ENCODE data around the gene MAP2K6.

MAP2K6 gene

GRCh38 chr17:69417545-69418483, 3.3 kb downstream of the MAP2K6 start:
- peaks cover 5% of the 10 kb centered on the region for H3K4me1 ChIP-seq (ENCODE audit: control insufficient read depth, low read depth, low read length)
- H3K23ac ChIP-seq (ENCODE audit: low read length), result no peak overlapping the region
- no peak overlapping the region for H2BK120ac ChIP-seq (ENCODE audit: low read depth, low read length)
- H2BK5ac ChIP-seq (ENCODE audit: low read length), result no peak overlapping the region
- H3K4ac ChIP-seq (ENCODE audit: low read depth, low read length), result no peak overlapping the region
- DNase-seq, result no peak
- H3K36me3 ChIP-seq (ENCODE audit: control insufficient read depth, insufficient read depth, low read length), result no peaks in the 10 kb centered on the region
- H3K79me2 ChIP-seq (ENCODE audit: control insufficient read depth, insufficient read depth, low read length), result no peaks in the 10 kb centered on the region
- peak overlapping the region; percentile 51 for H3K18ac ChIP-seq (ENCODE audit: low read length)
- H3K56ac ChIP-seq (ENCODE audit: low read length), result peak overlapping the region; percentile 9
- H3K9ac ChIP-seq (ENCODE audit: low read length), result peak overlapping the region; percentile 10
- H3K4me2 ChIP-seq (ENCODE audit: low read length), result no peak overlapping the region
- H3K27me3 ChIP-seq (ENCODE audit: insufficient read depth, low read length, poor library complexity), result no peaks in the 10 kb centered on the region
- H4K8ac ChIP-seq (ENCODE audit: low read depth, low read length), result no peak overlapping the region
- no peak overlapping the region for H2AK5ac ChIP-seq (ENCODE audit: low read length)
- H2BK15ac ChIP-seq (replicated peaks; ENCODE audit: low read depth), result peak overlapping the region; percentile 74
- WGBS (ENCODE audit: extremely low coverage, insufficient coverage, low lambda C conversion rate), result no CpG with 5 or more reads among the region's 5 CpGs
- H4K5ac ChIP-seq (ENCODE audit: low read length), result no peak overlapping the region
- H3K79me1 ChIP-seq (ENCODE audit: low read length), result no peaks in the 10 kb centered on the region
- no peak overlapping the region for H3K4me3 ChIP-seq (ENCODE audit: low read length)
- H3K27ac ChIP-seq (ENCODE audit: low read depth, low read length), result no peak overlapping the region

GRCh38 chr17:69418535-69418934, 4.0 kb downstream of the MAP2K6 start:
- no peak overlapping the region for H3K4me3 ChIP-seq (ENCODE audit: low read length)

GRCh38 chr17:69423450-69423849, 9.0 kb downstream of the MAP2K6 start:
- no peaks in the 10 kb centered on the region for H3K36me3 ChIP-seq (ENCODE audit: control insufficient read depth, insufficient read depth, low read length)

More at GRCh38 chr17:69418535-69418934, 4.0 kb downstream of the MAP2K6 start:
- H3K56ac ChIP-seq (ENCODE audit: low read length), result no peak overlapping the region
- H2BK15ac ChIP-seq (replicated peaks; ENCODE audit: low read depth), result no peak overlapping the region
- H2AK5ac ChIP-seq (ENCODE audit: low read length), result no peak overlapping the region
- DNase-seq, result no peak
- H3K4me2 ChIP-seq (ENCODE audit: low read length), result no peak overlapping the region
- H4K5ac ChIP-seq (ENCODE audit: low read length), result no peak overlapping the region
- no peak overlapping the region for H4K8ac ChIP-seq (ENCODE audit: low read depth, low read length)
- H3K18ac ChIP-seq (ENCODE audit: low read length), result no peak overlapping the region
- H3K27me3 ChIP-seq (ENCODE audit: insufficient read depth, low read length, poor library complexity), result no peaks in the 10 kb centered on the region
- H2BK5ac ChIP-seq (ENCODE audit: low read length), result no peak overlapping the region
- H3K4me1 ChIP-seq (ENCODE audit: control insufficient read depth, low read depth, low read length), result peaks cover 5% of the 10 kb centered on the region
- H3K36me3 ChIP-seq (ENCODE audit: control insufficient read depth, insufficient read depth, low read length), result no peaks in the 10 kb centered on the region
- no peak overlapping the region for H3K23ac ChIP-seq (ENCODE audit: low read length)
- H3K4ac ChIP-seq (ENCODE audit: low read depth, low read length), result no peak overlapping the region
- no CpG with 5 or more reads among the region's 2 CpGs for WGBS (ENCODE audit: extremely low coverage, insufficient coverage, low lambda C conversion rate)
- no peak overlapping the region for H3K9ac ChIP-seq (ENCODE audit: low read length)
- no peak overlapping the region for H2BK120ac ChIP-seq (ENCODE audit: low read depth, low read length)
- H3K79me1 ChIP-seq (ENCODE audit: low read length), result no peaks in the 10 kb centered on the region
- H3K79me2 ChIP-seq (ENCODE audit: control insufficient read depth, insufficient read depth, low read length), result no peaks in the 10 kb centered on the region
- no peak overlapping the region for H3K27ac ChIP-seq (ENCODE audit: low read depth, low read length)

GRCh38 chr17:69424287-69425041, 10.0 kb downstream of the MAP2K6 start:
- H3K36me3 ChIP-seq (ENCODE audit: control insufficient read depth, insufficient read depth, low read length), result no peaks in the 10 kb centered on the region
- no CpG with 5 or more reads among the region's 8 CpGs for WGBS (ENCODE audit: extremely low coverage, insufficient coverage, low lambda C conversion rate)

More at GRCh38 chr17:69423450-69423849, 9.0 kb downstream of the MAP2K6 start:
- Histone ChIP-seq H3K9ac (ENCODE audit: low read length) (no peak overlapping the region), H3K79me2 (ENCODE audit: control insufficient read depth, insufficient read depth, low read length) (no peaks in the 10 kb centered on the region), H4K8ac (ENCODE audit: low read depth, low read length) (no peak overlapping the region), H3K4me1 (ENCODE audit: control insufficient read depth, low read depth, low read length) (peaks cover 4% of the 10 kb centered on the region), H2BK15ac (replicated peaks; ENCODE audit: low read depth) (no peak overlapping the region), H4K5ac (ENCODE audit: low read length) (no peak overlapping the region), H3K18ac (ENCODE audit: low read length) (no peak overlapping the region), H3K27ac (ENCODE audit: low read depth, low read length) (no peak overlapping the region), H2AK5ac (ENCODE audit: low read length) (no peak overlapping the region), H2BK120ac (ENCODE audit: low read depth, low read length) (no peak overlapping the region), H3K4me3 (ENCODE audit: low read length) (no peak overlapping the region), H3K56ac (ENCODE audit: low read length) (no peak overlapping the region), H3K4ac (ENCODE audit: low read depth, low read length) (no peak overlapping the region), H3K79me1 (ENCODE audit: low read length) (no peaks in the 10 kb centered on the region), H3K27me3 (ENCODE audit: insufficient read depth, low read length, poor library complexity) (no peaks in the 10 kb centered on the region), H2BK5ac (ENCODE audit: low read length) (no peak overlapping the region), H3K4me2 (ENCODE audit: low read length) (no peak overlapping the region), H3K23ac (ENCODE audit: low read length) (no peak overlapping the region)
- no peak for DNase-seq
- WGBS (ENCODE audit: extremely low coverage, insufficient coverage, low lambda C conversion rate), result no CpG with 5 or more reads among the region's 5 CpGs

GRCh38 chr17:69425978-69426377, 11.5 kb downstream of the MAP2K6 start:
- no peak for DNase-seq
- no peak overlapping the region for H3K9ac ChIP-seq (ENCODE audit: low read length)
- no peak overlapping the region for H2AK5ac ChIP-seq (ENCODE audit: low read length)
- H4K5ac ChIP-seq (ENCODE audit: low read length), result no peak overlapping the region
- no peak overlapping the region for H2BK120ac ChIP-seq (ENCODE audit: low read depth, low read length)
- H3K18ac ChIP-seq (ENCODE audit: low read length), result no peak overlapping the region
- no peaks in the 10 kb centered on the region for H3K27me3 ChIP-seq (ENCODE audit: insufficient read depth, low read length, poor library complexity)
- H3K56ac ChIP-seq (ENCODE audit: low read length), result no peak overlapping the region
- WGBS (ENCODE audit: extremely low coverage, insufficient coverage, low lambda C conversion rate), result no CpG with 5 or more reads among the region's 3 CpGs
- H3K4me3 ChIP-seq (ENCODE audit: low read length), result no peak overlapping the region
- no peak overlapping the region for H4K8ac ChIP-seq (ENCODE audit: low read depth, low read length)
- H2BK5ac ChIP-seq (ENCODE audit: low read length), result no peak overlapping the region
- H3K4me2 ChIP-seq (ENCODE audit: low read length), result no peak overlapping the region
- H3K36me3 ChIP-seq (ENCODE audit: control insufficient read depth, insufficient read depth, low read length), result no peaks in the 10 kb centered on the region
- H3K79me1 ChIP-seq (ENCODE audit: low read length), result no peaks in the 10 kb centered on the region
- H3K23ac ChIP-seq (ENCODE audit: low read length), result no peak overlapping the region
- H3K27ac ChIP-seq (ENCODE audit: low read depth, low read length), result no peak overlapping the region
- no peak overlapping the region for H3K4ac ChIP-seq (ENCODE audit: low read depth, low read length)
- H3K79me2 ChIP-seq (ENCODE audit: control insufficient read depth, insufficient read depth, low read length), result no peaks in the 10 kb centered on the region
- peaks cover 4% of the 10 kb centered on the region for H3K4me1 ChIP-seq (ENCODE audit: control insufficient read depth, low read depth, low read length)
- no peak overlapping the region for H2BK15ac ChIP-seq (replicated peaks; ENCODE audit: low read depth)

More at GRCh38 chr17:69424287-69425041, 10.0 kb downstream of the MAP2K6 start:
- no peak overlapping the region for H2BK15ac ChIP-seq (replicated peaks; ENCODE audit: low read depth)
- H3K4me1 ChIP-seq (ENCODE audit: control insufficient read depth, low read depth, low read length), result peaks cover 4% of the 10 kb centered on the region
- H3K79me1 ChIP-seq (ENCODE audit: low read length), result no peaks in the 10 kb centered on the region
- H4K8ac ChIP-seq (ENCODE audit: low read depth, low read length), result no peak overlapping the region
- no peak overlapping the region for H3K27ac ChIP-seq (ENCODE audit: low read depth, low read length)
- no peak overlapping the region for H2BK120ac ChIP-seq (ENCODE audit: low read depth, low read length)
- no peak overlapping the region for H3K9ac ChIP-seq (ENCODE audit: low read length)
- no peak overlapping the region for H3K18ac ChIP-seq (ENCODE audit: low read length)
- no peak overlapping the region for H2BK5ac ChIP-seq (ENCODE audit: low read length)
- H3K56ac ChIP-seq (ENCODE audit: low read length), result no peak overlapping the region
- H3K27me3 ChIP-seq (ENCODE audit: insufficient read depth, low read length, poor library complexity), result no peaks in the 10 kb centered on the region
- no peak for DNase-seq
- H2AK5ac ChIP-seq (ENCODE audit: low read length), result no peak overlapping the region
- H3K4ac ChIP-seq (ENCODE audit: low read depth, low read length), result no peak overlapping the region
- no peak overlapping the region for H3K4me3 ChIP-seq (ENCODE audit: low read length)
- no peak overlapping the region for H3K4me2 ChIP-seq (ENCODE audit: low read length)
- no peak overlapping the region for H3K23ac ChIP-seq (ENCODE audit: low read length)
- H3K79me2 ChIP-seq (ENCODE audit: control insufficient read depth, insufficient read depth, low read length), result no peaks in the 10 kb centered on the region
- no peak overlapping the region for H4K5ac ChIP-seq (ENCODE audit: low read length)
